ENCODE data around the gene MACIR.

- TF ChIP-seq, protein P1, sequence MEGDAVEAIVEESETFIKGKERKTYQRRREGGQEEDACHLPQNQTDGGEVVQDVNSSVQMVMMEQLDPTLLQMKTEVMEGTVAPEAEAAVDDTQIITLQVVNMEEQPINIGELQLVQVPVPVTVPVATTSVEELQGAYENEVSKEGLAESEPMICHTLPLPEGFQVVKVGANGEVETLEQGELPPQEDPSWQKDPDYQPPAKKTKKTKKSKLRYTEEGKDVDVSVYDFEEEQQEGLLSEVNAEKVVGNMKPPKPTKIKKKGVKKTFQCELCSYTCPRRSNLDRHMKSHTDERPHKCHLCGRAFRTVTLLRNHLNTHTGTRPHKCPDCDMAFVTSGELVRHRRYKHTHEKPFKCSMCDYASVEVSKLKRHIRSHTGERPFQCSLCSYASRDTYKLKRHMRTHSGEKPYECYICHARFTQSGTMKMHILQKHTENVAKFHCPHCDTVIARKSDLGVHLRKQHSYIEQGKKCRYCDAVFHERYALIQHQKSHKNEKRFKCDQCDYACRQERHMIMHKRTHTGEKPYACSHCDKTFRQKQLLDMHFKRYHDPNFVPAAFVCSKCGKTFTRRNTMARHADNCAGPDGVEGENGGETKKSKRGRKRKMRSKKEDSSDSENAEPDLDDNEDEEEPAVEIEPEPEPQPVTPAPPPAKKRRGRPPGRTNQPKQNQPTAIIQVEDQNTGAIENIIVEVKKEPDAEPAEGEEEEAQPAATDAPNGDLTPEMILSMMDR (IDR thresholded peaks at IDR 0.05 in 2 of 3, conservative IDR thresholded peaks at IDR 0.05 in 1 of 3; ENCODE audit: control insufficient read depth in 2 of 3, extremely low read depth in 1 of 3, insufficient read depth in 1 of 3, low read depth in 3 of 3, low read length in 3 of 3), result no peak
- TF ChIP-seq, protein P2, sequence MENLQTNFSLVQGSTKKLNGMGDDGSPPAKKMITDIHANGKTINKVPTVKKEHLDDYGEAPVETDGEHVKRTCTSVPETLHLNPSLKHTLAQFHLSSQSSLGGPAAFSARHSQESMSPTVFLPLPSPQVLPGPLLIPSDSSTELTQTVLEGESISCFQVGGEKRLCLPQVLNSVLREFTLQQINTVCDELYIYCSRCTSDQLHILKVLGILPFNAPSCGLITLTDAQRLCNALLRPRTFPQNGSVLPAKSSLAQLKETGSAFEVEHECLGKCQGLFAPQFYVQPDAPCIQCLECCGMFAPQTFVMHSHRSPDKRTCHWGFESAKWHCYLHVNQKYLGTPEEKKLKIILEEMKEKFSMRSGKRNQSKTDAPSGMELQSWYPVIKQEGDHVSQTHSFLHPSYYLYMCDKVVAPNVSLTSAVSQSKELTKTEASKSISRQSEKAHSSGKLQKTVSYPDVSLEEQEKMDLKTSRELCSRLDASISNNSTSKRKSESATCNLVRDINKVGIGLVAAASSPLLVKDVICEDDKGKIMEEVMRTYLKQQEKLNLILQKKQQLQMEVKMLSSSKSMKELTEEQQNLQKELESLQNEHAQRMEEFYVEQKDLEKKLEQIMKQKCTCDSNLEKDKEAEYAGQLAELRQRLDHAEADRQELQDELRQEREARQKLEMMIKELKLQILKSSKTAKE (IDR thresholded peaks at IDR 0.05; ENCODE audit: low read depth, poor library complexity, severe bottlenecking), result no peak
- TF ChIP-seq CHD2 (IDR thresholded peaks at IDR 0.05; ENCODE audit: borderline replicate concordance, low read depth, low read length) (no peak), MEF2A (IDR thresholded peaks at IDR 0.05; ENCODE audit: insufficient read depth, low read depth, low read length) (no peak), POLR2A (IDR thresholded peaks at IDR 0.05; ENCODE audit: low read depth, low read length) (no peak), FOXM1 (IDR thresholded peaks at IDR 0.05; ENCODE audit: low read depth, low read length) (no peak), BHLHE40 (IDR thresholded peaks at IDR 0.05; ENCODE audit: borderline replicate concordance in 1 of 2, low read depth in 2 of 2, low read length in 1 of 2) (no peak), ZNF274 (IDR thresholded peaks at IDR 0.05; ENCODE audit: insufficient read depth, insufficient read length) (no peak), BACH1 (IDR thresholded peaks at IDR 0.05; ENCODE audit: borderline replicate concordance) (no peak), EED (IDR thresholded peaks at IDR 0.05; ENCODE audit: low read depth) (no peak), MAX (IDR thresholded peaks at IDR 0.05; ENCODE audit: low read depth, low read length) (no peak)
- TF ChIP-seq, protein P3, sequence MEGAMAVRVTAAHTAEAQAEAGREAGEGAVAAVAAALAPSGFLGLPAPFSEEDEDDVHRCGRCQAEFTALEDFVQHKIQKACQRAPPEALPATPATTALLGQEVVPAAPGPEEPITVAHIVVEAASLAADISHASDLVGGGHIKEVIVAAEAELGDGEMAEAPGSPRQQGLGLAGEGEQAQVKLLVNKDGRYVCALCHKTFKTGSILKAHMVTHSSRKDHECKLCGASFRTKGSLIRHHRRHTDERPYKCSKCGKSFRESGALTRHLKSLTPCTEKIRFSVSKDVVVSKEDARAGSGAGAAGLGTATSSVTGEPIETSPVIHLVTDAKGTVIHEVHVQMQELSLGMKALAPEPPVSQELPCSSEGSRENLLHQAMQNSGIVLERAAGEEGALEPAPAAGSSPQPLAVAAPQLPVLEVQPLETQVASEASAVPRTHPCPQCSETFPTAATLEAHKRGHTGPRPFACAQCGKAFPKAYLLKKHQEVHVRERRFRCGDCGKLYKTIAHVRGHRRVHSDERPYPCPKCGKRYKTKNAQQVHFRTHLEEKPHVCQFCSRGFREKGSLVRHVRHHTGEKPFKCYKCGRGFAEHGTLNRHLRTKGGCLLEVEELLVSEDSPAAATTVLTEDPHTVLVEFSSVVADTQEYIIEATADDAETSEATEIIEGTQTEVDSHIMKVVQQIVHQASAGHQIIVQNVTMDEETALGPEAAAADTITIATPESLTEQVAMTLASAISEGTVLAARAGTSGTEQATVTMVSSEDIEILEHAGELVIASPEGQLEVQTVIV (IDR thresholded peaks at IDR 0.05; ENCODE audit: borderline replicate concordance, partially characterized antibody), result no peak
These were observed 14.2 kb upstream of the MACIR start for GRCh38 chr5:103244398-103244797.
